ENCODE results near the gene CTDNEP1.

Gene CTDNEP1

DNA sequence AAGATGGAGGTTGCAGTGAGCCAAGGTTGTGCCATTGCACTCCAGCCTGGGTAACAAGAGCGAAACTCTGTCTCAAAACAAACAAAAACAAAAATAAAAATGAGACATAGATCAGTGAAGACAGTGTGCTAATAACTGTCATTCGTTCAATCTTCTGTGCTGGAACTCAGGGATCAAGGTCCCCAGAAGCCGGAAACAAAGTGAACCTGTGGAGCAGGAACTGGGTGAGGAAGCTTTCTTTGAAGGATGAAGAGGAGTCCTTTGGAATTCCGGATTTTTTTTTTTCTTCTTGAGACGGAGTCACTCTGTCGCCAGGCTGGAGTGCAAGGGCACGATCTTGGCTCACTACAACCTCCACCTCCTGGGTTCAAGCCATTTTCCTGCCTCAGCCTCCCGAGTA, 27.9 kb upstream of the CTDNEP1 start:
- Histone ChIP-seq H3K27ac (ENCODE audit: low read length) (no peak overlapping the region), H3K36me3 (replicated peaks; ENCODE audit: low read depth, low read length) (no peaks in the 10 kb centered on the region), H3K79me2 (ENCODE audit: low read length) (no peaks in the 10 kb centered on the region), H3K27me3 (ENCODE audit: low read depth, low read length) (no peaks in the 10 kb centered on the region), H3K4me3 (ENCODE audit: low read length) (no peak overlapping the region), H3K4me2 (ENCODE audit: low read length) (no peak overlapping the region), H3K9me3 (ENCODE audit: insufficient read depth, low read length) (no peaks in the 10 kb centered on the region), H3K4me1 (ENCODE audit: low read length) (peaks cover 15% of the 10 kb centered on the region), H3K9ac (ENCODE audit: low read length) (no peak overlapping the region), H4K20me1 (ENCODE audit: insufficient read depth, low read length) (no peaks in the 10 kb centered on the region), H2AFZ (ENCODE audit: low read depth, low read length) (no peak overlapping the region)
- TF ChIP-seq EZH2phosphoT487 (IDR thresholded peaks at IDR 0.05; ENCODE audit: low read depth), result no peak
- TF ChIP-seq, protein P1, sequence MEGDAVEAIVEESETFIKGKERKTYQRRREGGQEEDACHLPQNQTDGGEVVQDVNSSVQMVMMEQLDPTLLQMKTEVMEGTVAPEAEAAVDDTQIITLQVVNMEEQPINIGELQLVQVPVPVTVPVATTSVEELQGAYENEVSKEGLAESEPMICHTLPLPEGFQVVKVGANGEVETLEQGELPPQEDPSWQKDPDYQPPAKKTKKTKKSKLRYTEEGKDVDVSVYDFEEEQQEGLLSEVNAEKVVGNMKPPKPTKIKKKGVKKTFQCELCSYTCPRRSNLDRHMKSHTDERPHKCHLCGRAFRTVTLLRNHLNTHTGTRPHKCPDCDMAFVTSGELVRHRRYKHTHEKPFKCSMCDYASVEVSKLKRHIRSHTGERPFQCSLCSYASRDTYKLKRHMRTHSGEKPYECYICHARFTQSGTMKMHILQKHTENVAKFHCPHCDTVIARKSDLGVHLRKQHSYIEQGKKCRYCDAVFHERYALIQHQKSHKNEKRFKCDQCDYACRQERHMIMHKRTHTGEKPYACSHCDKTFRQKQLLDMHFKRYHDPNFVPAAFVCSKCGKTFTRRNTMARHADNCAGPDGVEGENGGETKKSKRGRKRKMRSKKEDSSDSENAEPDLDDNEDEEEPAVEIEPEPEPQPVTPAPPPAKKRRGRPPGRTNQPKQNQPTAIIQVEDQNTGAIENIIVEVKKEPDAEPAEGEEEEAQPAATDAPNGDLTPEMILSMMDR (IDR thresholded peaks at IDR 0.05; ENCODE audit: low read depth, low read length), result no peak

DNA sequence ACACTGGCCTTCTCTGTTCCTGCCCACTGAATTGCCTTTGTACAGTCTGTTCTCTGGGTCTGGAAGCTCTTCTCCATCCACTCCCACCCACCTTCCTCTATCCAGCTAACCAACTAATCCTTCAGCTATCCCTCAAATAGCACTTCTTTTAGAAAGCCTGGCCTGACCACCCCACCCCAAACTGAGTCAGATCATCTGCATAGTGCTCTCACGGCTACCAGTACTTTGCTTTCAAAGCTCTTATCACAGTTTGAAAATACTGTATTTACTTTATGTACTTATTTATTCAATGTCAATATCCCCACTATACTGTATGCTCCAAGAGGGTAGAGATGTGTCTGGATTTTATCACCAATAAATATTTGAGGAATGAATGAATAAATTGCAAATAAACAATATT, 15.2 kb upstream of the CTDNEP1 start:
- no peak overlapping the region for H3K9ac ChIP-seq (ENCODE audit: low read length)
- no peak overlapping the region for H3K4me2 ChIP-seq (ENCODE audit: low read length)
- no peaks in the 10 kb centered on the region for H3K9me3 ChIP-seq (ENCODE audit: insufficient read depth, low read length)
- no peaks in the 10 kb centered on the region for H3K79me2 ChIP-seq (ENCODE audit: low read length)
- no peak overlapping the region for H3K4me3 ChIP-seq (ENCODE audit: low read length)
- no peak for TF ChIP-seq EZH2phosphoT487 (IDR thresholded peaks at IDR 0.05; ENCODE audit: low read depth)
- TF ChIP-seq, protein P1 (IDR thresholded peaks at IDR 0.05; ENCODE audit: low read depth, low read length), result no peak
- H3K27ac ChIP-seq (ENCODE audit: low read length), result no peak overlapping the region
- H3K4me1 ChIP-seq (ENCODE audit: low read length), result 0 out of 2 replicates have a peak, but pooled peaks cover 2% of the 10 kb centered on the region
- no peaks in the 10 kb centered on the region for H3K36me3 ChIP-seq (replicated peaks; ENCODE audit: low read depth, low read length)
- no peak overlapping the region for H2AFZ ChIP-seq (ENCODE audit: low read depth, low read length)
- H3K27me3 ChIP-seq (ENCODE audit: low read depth, low read length), result no peaks in the 10 kb centered on the region
- H4K20me1 ChIP-seq (ENCODE audit: insufficient read depth, low read length), result no peaks in the 10 kb centered on the region

DNA sequence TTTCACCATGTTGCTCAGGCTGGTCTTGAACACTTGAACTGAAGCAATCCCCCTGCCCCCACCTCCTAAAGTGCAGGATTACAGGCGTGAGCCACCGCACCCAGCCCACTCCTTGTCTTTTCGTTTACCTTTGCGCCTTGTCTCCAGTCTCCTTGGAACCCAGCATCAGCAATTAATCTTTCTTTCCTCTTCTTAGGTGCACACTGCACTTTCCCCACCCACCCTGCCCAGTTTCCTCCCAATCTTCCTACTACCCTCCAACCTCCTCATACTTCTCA, 12.2 kb upstream of the CTDNEP1 start:
- no peak for TF ChIP-seq EZH2phosphoT487 (IDR thresholded peaks at IDR 0.05; ENCODE audit: low read depth)
- TF ChIP-seq, protein P1 (IDR thresholded peaks at IDR 0.05; ENCODE audit: low read depth, low read length), result no peak
- H3K9me3 ChIP-seq (ENCODE audit: insufficient read depth, low read length), result no peaks in the 10 kb centered on the region
- H3K27ac ChIP-seq (ENCODE audit: low read length), result no peak overlapping the region
- no peaks in the 10 kb centered on the region for H3K27me3 ChIP-seq (ENCODE audit: low read depth, low read length)
- no peaks in the 10 kb centered on the region for H4K20me1 ChIP-seq (ENCODE audit: insufficient read depth, low read length)
- no peak overlapping the region for H3K4me3 ChIP-seq (ENCODE audit: low read length)
- H3K36me3 ChIP-seq (replicated peaks; ENCODE audit: low read depth, low read length), result no peaks in the 10 kb centered on the region
- H2AFZ ChIP-seq (ENCODE audit: low read depth, low read length), result no peak overlapping the region
- no peak overlapping the region for H3K9ac ChIP-seq (ENCODE audit: low read length)
- H3K4me2 ChIP-seq (ENCODE audit: low read length), result no peak overlapping the region
- 0 out of 2 replicates have a peak, but pooled peaks cover 2% of the 10 kb centered on the region for H3K4me1 ChIP-seq (ENCODE audit: low read length)
- H3K79me2 ChIP-seq (ENCODE audit: low read length), result no peaks in the 10 kb centered on the region

DNA sequence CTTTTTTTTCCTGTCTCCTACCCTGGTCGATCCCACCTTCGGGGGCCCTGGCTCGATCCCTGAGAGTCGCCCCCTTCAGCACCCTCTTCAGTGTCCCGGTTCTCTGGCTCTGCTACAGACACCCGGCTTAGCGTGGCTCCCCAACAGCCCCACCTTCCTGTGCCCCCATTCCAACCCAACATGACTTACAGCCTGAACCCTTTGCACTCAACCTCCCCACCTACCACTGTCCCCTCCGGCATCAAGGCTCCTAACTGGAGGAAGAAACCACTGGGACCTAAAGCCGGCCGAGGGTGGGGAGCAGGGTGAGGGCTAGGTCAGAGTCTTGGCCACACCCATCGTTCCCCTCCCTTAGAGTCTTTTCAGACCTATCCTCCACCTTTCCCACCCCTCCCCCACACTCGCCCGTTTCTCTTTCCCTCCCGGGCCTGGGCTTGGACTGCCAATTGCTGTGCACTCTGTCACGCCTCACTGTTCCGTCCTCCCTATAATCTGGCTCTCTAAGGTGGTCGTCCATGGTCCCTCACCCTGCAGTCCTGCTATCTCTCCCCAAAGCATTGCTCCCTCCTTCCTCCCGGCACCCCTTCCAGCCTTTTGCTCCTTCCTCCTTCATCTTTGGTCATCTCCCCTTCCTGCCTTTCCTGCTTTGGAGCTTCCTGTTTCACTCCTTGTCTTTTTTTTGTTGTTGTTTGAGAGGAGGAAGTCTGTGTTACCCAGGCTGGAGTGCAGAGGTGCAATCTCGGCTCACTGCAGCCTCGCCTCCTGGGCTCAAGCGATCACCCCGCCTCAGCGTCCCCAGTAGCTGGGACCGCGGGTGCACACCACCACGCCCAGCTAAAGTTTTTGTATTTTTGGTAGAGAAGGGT, 11.6 kb upstream of the CTDNEP1 start:
- Histone ChIP-seq H3K9me3 (ENCODE audit: insufficient read depth, low read length) (no peaks in the 10 kb centered on the region), H3K4me1 (ENCODE audit: low read length) (0 out of 2 replicates have a peak, but pooled peaks cover 2% of the 10 kb centered on the region), H3K27me3 (ENCODE audit: low read depth, low read length) (no peaks in the 10 kb centered on the region), H3K79me2 (ENCODE audit: low read length) (no peaks in the 10 kb centered on the region), H3K4me2 (ENCODE audit: low read length) (peak overlapping the region; percentile 48), H2AFZ (ENCODE audit: low read depth, low read length) (peak overlapping the region; percentile 40; the same call in 1 of the 2 replicates), H3K4me3 (ENCODE audit: low read length) (0 out of 2 replicates have a peak overlapping the region, but pooled peaks have one; percentile 26), H3K27ac (ENCODE audit: low read length) (no peak overlapping the region), H3K36me3 (replicated peaks; ENCODE audit: low read depth, low read length) (no peaks in the 10 kb centered on the region), H3K9ac (ENCODE audit: low read length) (no peak overlapping the region), H4K20me1 (ENCODE audit: insufficient read depth, low read length) (no peaks in the 10 kb centered on the region)
- TF ChIP-seq, protein P1 (IDR thresholded peaks at IDR 0.05; ENCODE audit: low read depth, low read length), result no peak
- TF ChIP-seq EZH2phosphoT487 (IDR thresholded peaks at IDR 0.05; ENCODE audit: low read depth), result no peak

All from OCI-LY3 (cell line).